ENCODE results near the gene DSE. TPM values are rescaled to one million over a fixed set of nuclear protein-coding genes. Genes with fewer than 3 reads are reported as not detected.
A peak's percentile ranks its signal among the peaks of the same experiment; 100 is the strongest.

Gene DSE
- polyA plus RNA-seq, 3 donors = 14.6 to 36.5 (median 28.4) TPM

GRCh38 chr6:116371120-116371917 is 572 bp downstream of the DSE start:
- Mint-ChIP-seq H3K27me3 (ENCODE audit: low read depth in 3 of 3) (no peaks in the 10 kb centered on the region), H3K27ac (peak overlapping the region; percentile 90 to 94 (median 92)), H3K36me3 (peaks cover 12 to 13% of the 10 kb centered on the region in 2 donors), H3K4me3 (peak overlapping the region; percentile 93 to 95), H3K4me1 (peaks cover 59% of the 10 kb centered on the region), H3K9me3 (no peaks in the 10 kb centered on the region)
- under 1% methylated on average over 68 of the region's 75 CpGs for WGBS (ENCODE audit: insufficient coverage)
- peaks cover 51% of the 10 kb centered on the region for H3K79me2 ChIP-seq (ENCODE audit: insufficient read depth, low read length)
- H3K9ac ChIP-seq (ENCODE audit: insufficient read depth, low read length, poor library complexity, severe bottlenecking) = peak overlapping the region; percentile 90
- H2AFZ ChIP-seq (ENCODE audit: insufficient read depth, low read depth, low read length, poor library complexity, severe bottlenecking) = peak overlapping the region; percentile 83
- H3K4me3 ChIP-seq (replicated peaks in 1 of 3; ENCODE audit: low read depth in 2 of 3, low read length in 3 of 3) = peak overlapping the region; percentile 73 to 90 (median 81)
- peaks cover 32% of the 10 kb centered on the region for H4K20me1 ChIP-seq (ENCODE audit: insufficient read depth, low read length)
- intact Hi-C loops (cut with micrococcal nuclease) = loop anchor here (2.0 to 5.0 kb wide), 4 partner anchors 13 to 76 kb away; no protein-coding TSS in a partner anchor
- H3K9me3 ChIP-seq (replicated peaks in 1 of 2; ENCODE audit: control insufficient read depth in 1 of 2, insufficient read depth in 1 of 2, low read length in 2 of 2) = no peaks in the 10 kb centered on the region
- DNase-seq = peak; percentile 64 to 75 (median 72)
- peaks cover 0 to 2% of the 10 kb centered on the region in 2 donors for H3K36me3 ChIP-seq (replicated peaks in 1 of 2; ENCODE audit: control insufficient read depth in 1 of 2, insufficient read depth in 2 of 2, low read length in 2 of 2)
- TF ChIP-seq, protein P1, sequence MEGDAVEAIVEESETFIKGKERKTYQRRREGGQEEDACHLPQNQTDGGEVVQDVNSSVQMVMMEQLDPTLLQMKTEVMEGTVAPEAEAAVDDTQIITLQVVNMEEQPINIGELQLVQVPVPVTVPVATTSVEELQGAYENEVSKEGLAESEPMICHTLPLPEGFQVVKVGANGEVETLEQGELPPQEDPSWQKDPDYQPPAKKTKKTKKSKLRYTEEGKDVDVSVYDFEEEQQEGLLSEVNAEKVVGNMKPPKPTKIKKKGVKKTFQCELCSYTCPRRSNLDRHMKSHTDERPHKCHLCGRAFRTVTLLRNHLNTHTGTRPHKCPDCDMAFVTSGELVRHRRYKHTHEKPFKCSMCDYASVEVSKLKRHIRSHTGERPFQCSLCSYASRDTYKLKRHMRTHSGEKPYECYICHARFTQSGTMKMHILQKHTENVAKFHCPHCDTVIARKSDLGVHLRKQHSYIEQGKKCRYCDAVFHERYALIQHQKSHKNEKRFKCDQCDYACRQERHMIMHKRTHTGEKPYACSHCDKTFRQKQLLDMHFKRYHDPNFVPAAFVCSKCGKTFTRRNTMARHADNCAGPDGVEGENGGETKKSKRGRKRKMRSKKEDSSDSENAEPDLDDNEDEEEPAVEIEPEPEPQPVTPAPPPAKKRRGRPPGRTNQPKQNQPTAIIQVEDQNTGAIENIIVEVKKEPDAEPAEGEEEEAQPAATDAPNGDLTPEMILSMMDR (IDR thresholded peaks at IDR 0.05) = no peak
- no peaks in the 10 kb centered on the region for H3K27me3 ChIP-seq (ENCODE audit: control insufficient read depth in 2 of 2, insufficient read depth in 2 of 2, low read length in 2 of 2)
- peaks cover 55 to 67% of the 10 kb centered on the region in 2 donors for H3K4me1 ChIP-seq (ENCODE audit: control insufficient read depth in 1 of 2, insufficient read depth in 2 of 2, low read length in 2 of 2)
- H3K27ac ChIP-seq (ENCODE audit: low read depth in 1 of 2, low read length in 2 of 2) = peak overlapping the region; percentile 87 to 89
- peak overlapping the region; percentile 93 for H3K4me2 ChIP-seq (replicated peaks; ENCODE audit: extremely low read depth, low read length, poor library complexity, severe bottlenecking)

DNA sequence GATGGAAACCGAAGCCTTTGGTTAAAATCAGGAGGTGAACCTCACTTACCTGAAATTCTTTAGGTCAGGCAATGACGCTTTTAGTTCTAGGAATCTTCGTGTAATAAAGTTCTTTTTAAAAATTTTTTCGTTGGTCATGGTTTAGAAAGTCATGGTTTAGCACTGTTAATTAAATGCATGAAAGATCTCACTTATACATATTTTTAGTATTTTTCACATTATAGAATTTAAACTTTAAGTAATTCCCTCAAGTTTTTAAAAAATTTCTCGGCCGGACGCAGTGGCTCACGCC is 1.1 kb downstream of the DSE start:
- peaks cover 57% of the 10 kb centered on the region for H3K79me2 ChIP-seq (ENCODE audit: insufficient read depth, low read length)
- peak overlapping the region; percentile 73 to 90 (median 81) for H3K4me3 ChIP-seq (replicated peaks in 1 of 3; ENCODE audit: low read depth in 2 of 3, low read length in 3 of 3)
- no peaks in the 10 kb centered on the region for H3K9me3 ChIP-seq (replicated peaks in 1 of 2; ENCODE audit: control insufficient read depth in 1 of 2, insufficient read depth in 1 of 2, low read length in 2 of 2)
- no peak for DNase-seq
- intact Hi-C loops (cut with micrococcal nuclease) = loop anchor here (2.0 to 5.0 kb wide), 4 partner anchors 13 to 75 kb away; no protein-coding TSS in a partner anchor
- no peaks in the 10 kb centered on the region for H3K27me3 ChIP-seq (ENCODE audit: control insufficient read depth in 2 of 2, insufficient read depth in 2 of 2, low read length in 2 of 2)
- Mint-ChIP-seq H3K4me3 (peak overlapping the region; percentile 93 to 95), H3K4me1 (peaks cover 59% of the 10 kb centered on the region), H3K27ac (peak overlapping the region in 6 of 7 donors; percentile 90 to 94 (median 92)), H3K36me3 (peaks cover 12 to 16% of the 10 kb centered on the region in 2 donors), H3K27me3 (ENCODE audit: low read depth in 3 of 3) (no peaks in the 10 kb centered on the region), H3K9me3 (no peaks in the 10 kb centered on the region)
- no CpG with 5 or more reads among the region's 8 CpGs for WGBS (ENCODE audit: insufficient coverage)
- H3K4me2 ChIP-seq (replicated peaks; ENCODE audit: extremely low read depth, low read length, poor library complexity, severe bottlenecking) = peak overlapping the region; percentile 93
- H3K27ac ChIP-seq (ENCODE audit: low read depth in 1 of 2, low read length in 2 of 2) = peak overlapping the region; percentile 87 to 89
- peaks cover 37% of the 10 kb centered on the region for H4K20me1 ChIP-seq (ENCODE audit: insufficient read depth, low read length)
- H3K4me1 ChIP-seq (ENCODE audit: control insufficient read depth in 1 of 2, insufficient read depth in 2 of 2, low read length in 2 of 2) = peaks cover 53 to 65% of the 10 kb centered on the region in 2 donors
- TF ChIP-seq, protein P1 (IDR thresholded peaks at IDR 0.05) = no peak
- peak overlapping the region; percentile 90 for H3K9ac ChIP-seq (ENCODE audit: insufficient read depth, low read length, poor library complexity, severe bottlenecking)
- H3K36me3 ChIP-seq (replicated peaks in 1 of 2; ENCODE audit: control insufficient read depth in 1 of 2, insufficient read depth in 2 of 2, low read length in 2 of 2) = peaks cover 0 to 7% of the 10 kb centered on the region in 2 donors
- H2AFZ ChIP-seq (ENCODE audit: insufficient read depth, low read depth, low read length, poor library complexity, severe bottlenecking) = peak overlapping the region; percentile 83
